CD4-positive, alpha-beta T cell treated with Interleukin-10 for 1 hour (primary cell): Measurements from ENCODE around the gene DGCR2.
"Not testable (repeated sequence)": the region's sequence is repeated elsewhere in the genome, so short reads cannot be mapped to it uniquely, and the experiment has no call there.

Experiments
- DNase-seq: peaks from one replicate; pipeline ENCODE4 v3.0.0-alpha.2; 2020

The DGCR2 gene

DNA sequence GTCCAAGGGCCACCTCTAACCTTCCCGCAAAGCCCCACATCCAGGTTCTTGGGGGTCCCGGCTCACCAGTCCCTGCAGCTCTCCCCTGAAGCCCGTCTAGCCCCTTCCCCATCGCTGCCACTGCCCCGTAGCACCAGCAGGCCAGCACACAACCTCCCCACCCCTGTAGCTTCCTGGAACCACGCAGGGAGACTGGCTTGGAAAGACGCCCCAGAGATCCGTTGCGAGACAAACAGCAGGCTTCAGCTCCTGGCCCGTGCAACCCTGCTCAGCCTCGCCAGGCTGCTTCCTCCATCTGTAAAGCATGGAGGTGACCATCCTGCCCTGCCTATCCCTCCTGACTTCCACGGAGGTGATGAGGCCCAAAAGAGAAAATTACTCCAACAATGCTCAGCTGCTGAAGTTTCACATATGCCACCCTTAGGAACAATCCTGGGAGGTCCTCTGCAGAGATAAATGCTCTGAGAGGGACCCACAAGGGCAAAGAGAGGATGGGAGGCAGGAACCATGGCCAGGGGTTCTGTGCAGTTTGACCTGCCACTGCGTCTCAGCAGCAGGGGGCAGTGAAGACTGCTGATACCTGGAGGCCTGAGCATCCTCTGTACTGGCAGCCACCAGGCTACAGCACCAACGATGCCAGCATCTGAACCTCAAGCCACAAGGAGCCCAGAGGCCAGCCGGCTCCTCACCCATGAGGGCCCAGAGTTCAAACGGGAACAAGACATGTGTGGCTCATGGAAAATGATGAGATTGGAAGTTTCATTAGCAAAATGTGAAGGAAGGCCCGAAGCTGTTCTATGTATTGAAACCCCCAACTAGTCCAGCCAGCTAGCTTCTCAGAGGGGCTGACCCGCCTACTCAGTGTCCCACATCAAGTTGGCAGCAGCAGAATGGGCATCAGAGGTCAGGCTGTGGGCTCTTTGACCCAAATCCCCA is 16.1 kb downstream of the DGCR2 start:
- DNase-seq, result peak; percentile 63

DNA sequence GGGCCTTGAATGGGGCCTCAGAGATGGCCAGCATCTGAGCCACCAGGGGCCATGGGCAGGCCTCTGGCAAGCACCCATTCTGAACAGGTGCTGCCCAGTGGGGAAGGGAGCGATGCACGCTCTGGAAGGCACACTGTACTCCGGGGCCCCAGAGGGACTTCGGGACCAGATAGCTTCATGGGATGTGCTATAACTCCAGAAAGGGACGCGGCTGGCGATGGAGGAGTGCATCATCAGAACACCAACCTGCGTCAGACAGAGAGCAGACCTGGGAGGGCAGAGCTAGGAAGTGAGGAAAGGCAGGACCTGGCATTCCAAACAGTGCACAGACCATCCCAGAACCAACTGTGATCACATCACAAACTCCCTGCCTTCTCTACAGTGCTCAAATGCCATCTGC is 16.8 kb downstream of the DGCR2 start:
- no peak for DNase-seq

GRCh38 chr22:19103880-19104821 is 18.1 kb downstream of the DGCR2 start:
- DNase-seq, result no peak

DNA sequence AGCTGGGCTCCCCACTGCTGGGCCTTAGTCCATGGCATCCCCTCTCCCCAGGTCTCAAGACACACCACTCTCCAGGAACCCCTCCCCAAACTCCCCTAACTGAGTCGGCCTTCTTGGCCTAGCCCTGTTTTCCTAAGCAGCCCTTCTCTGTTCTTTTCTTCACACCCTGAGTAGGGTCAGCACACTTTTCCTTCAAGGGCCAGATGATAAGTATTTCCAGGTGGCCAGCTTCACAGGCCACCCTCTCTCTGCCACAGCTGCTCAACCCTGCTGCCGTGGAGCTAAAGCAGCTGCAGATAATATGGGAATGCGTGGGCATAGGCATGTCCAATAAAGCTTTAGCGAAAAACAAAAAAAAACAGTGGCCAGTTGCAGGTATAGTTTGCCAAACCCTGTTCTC is 24.1 kb downstream of the DGCR2 start:
- DNase-seq, result no peak

DNA sequence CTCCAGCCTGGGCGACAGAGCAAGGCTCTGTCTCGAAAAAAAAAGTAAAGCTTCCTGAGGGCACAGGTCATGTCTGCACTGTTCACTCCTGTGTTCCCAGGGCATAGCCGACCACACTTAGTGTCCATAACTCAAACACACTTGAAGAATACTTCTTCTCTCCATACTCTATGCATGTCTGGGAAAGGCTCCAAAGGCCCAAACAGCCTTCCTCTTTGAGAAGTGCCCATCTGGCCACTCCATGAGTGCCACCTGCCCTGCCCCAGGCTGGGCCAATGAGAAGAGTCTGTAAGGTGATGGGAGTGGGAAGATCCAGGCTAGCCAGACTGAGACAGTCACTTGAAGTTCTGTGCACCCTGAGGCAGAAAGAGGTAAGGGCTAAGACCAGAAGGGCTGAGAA is 24.7 kb downstream of the DGCR2 start:
- DNase-seq, result no peak

GRCh38 chr22:19096555-19096954 is 25.7 kb downstream of the DGCR2 start:
- no peak for DNase-seq

DNA sequence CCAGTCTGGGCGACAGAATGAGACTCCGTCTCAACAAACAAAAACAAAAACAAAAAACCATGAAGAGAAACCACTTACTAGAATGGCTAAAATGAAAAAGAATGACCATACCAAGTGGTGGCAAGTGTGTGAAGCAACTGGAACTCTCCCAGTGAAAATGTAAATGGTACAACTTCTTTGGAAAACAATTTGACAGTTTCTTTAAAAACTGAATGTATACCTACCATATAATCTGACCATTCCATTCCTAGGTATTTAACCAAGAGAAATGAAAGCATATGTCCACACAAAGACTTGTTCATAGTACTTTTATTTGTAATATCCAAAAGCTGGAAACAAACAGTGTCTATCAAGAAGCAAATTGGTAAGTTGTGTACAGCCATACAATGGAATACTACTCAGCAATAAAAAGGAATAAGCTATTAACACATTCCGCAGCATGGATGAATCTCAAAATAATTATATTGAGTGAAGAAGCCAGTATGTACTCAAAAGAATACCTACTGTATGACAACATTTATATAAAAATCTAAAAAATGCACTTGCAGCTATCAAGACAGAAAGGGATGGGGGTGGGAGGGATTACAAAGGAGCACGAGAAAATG is 27.7 kb downstream of the DGCR2 start:
- DNase-seq, result no peak

- DNase-seq, result no peak
Measured at GRCh38 chr22:19092725-19093124, 29.5 kb downstream of the DGCR2 start.

DNA sequence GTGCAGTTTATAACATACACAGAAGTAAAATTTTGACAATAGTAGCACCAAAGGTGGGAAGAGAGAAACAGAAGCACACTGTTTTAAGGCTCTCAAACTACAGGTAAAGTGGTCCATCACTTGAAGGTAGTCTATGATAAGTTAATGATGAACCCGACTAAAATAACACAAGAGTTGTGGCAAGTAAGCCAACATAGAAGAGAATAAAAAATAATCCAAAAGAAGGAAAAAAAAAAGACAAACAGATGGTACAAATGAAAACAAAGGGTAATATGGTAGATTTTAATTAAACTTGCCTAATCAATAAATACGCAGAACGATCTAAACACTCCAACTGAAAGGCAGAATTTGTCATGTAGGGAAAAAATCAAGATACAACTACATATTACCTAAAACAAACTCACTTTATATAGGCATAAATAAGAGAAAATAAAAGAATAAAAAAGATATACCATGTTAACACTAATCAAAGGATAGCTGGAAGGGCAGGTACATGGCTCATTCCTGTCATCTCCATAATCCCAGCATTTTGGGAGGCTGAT is 31.6 kb downstream of the DGCR2 start:
- DNase-seq, result no peak

DNA sequence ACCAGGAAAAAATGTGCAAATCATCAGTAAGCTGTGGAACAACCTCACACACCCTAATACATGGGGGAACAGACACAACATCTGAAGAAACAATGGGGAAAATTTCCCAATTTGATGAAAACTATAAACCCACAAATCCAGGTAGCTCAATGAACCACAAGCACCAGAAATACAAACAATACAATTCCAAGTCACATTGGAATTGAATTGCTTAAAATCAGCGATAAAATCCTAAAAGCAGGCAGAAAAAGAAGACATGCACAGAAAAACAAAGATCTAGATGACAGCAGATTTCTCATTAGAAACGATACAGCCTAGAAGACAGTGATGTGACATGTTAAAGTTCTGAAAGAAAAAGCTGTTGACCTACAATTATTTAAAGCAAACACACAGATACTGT is 32.0 kb downstream of the DGCR2 start:
- no peak for DNase-seq

- no peak for DNase-seq
Measured at GRCh38 chr22:19088866-19089595, 33.2 kb downstream of the DGCR2 start.

DNA sequence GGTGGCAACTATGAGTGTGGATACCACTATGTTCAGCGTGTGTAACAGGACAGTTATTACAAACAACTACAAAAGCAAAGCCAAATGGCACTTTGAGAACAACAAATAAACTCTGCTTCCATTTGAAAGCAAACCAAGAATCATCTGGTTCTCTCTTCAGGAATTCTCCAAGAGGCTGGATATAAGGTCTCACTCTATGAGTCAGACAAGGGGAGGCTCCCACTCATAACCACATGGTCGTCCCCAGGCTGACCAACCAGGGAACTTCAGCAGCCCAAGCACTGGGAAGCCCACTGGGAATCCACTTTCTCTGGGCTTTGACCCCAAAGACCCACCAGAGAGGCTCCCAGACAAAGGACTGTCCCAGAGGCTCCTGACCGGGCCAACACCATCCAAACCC is 35.3 kb downstream of the DGCR2 start:
- DNase-seq, result no peak

DNA sequence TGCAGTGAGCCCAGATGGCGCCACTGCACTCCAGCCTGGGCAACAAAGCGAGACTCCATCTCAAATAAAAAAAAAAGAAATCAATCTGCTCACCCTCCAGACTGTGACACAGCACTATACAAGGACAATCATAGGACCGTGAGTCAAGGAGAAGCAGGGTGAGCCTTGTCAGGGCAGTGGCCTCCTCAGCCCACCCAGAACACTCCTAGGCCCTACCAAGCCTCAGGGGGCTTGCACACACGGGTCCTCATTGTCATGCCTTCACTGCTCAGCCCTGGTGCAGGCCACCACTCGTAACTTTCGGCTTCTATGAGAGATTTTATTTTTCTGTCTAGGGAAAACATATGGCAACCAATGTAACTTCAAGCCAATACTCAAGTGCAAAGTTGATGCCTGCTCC is 35.8 kb downstream of the DGCR2 start:
- no peak for DNase-seq

DNA sequence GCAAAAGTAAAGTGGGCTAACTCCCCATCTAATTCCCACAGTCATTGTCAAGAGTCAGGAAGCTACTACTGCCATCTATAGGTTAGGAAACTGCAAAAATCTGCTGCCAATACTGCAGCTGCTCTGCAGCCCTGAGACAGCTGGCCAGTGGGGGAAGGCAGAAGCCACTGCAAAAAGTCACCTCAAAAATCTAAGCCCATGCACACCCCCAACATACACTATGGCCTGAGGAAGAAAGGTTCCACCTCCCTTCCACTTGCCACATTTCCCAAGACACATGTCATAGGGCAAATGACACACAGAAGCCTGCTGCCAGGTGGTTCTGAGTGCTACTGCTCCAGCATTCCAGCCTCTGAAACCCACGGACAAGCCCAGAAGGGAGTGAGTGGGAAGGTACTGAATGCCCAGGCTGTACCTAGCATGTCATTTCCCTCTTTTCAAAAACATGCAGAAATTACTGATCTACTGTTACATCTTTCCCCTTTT is 36.9 kb downstream of the DGCR2 start:
- no peak for DNase-seq

DNA sequence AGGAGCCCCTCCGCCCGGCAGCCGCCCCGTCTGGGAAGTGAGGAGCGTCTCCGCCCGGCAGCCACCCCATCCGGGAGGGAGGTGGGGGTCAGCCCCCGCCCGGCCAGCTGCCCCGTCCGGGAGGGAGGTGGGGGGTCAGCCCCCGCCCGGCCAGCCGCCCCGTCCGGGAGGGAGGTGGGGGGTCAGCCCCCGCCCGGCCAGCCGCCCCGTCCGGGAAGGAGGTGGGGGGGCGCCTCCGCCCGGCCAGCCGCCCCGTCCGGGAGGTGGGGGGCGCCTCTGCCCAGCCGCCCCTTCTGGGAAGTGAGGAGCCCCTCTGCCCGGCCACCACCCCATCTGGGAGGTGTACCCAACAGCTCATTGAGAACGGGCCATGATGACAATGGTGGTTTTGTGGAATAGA is 37.6 kb downstream of the DGCR2 start:
- not testable (repeated sequence) for DNase-seq

DNA sequence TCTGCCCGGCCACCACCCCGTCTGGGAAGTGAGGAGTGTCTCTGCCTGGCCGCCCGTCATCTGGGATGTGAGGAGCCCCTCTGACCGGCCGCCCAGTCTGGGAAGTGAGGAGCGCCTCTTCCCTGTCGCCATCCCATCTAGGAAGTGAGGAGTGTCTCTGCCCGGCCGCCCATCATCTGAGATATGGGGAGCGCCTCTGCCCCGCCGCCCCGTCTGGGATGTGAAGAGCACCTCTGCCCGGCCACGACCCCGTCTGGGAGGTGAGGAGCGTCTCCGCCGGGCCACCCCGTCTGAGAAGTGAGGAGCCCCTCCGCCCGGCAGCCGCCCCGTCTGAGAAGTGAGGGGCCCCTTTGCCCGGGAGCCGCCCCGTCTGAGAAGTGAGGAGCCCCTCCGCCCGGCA is 38.1 kb downstream of the DGCR2 start:
- not testable (repeated sequence) for DNase-seq

- no peak for DNase-seq
Measured at GRCh38 chr22:19082793-19083192, 39.4 kb downstream of the DGCR2 start.

DNA sequence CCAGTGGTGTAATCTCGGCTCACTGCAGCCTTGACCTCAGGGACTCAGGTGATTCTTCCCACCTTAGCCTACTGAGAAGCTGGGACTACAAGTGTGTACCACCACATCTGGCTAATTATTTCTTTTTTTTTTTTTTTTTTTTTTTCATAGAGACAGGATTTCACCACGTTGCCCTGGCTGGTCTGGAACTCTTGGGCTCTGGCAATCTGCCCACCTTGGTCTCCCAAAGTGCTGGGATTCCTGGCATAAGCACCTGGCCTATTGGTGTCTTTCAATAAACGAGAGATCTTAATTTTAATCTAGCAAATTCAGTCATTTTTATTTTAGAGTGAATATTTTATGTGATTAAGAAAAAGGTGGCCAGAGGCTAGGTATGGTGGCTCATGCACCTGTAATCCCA is 40.1 kb downstream of the DGCR2 start:
- no peak for DNase-seq

- DNase-seq, result no peak
Measured at GRCh38 chr22:19081351-19081750, 40.9 kb downstream of the DGCR2 start.

DNA sequence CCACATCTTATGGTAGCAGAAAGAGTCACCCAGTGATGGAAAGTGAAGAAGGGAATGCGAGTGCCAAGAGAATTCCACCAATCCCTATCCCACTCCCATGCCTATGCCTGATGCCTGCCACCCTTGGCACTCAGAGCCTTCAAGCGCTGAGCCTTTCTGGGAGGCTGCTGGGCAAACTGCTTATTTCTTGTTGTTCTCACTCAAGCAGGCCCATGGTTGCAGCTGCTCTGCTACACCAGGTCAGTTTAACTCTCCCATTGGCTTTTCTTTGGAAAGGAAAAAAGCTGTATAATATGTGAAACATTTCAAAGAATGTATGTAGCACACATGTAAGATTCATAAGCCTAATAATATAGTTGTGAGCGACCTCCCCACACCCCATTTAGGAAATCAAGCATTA is 41.4 kb downstream of the DGCR2 start:
- DNase-seq, result no peak

- no peak for DNase-seq
Measured at GRCh38 chr22:19079691-19080090, 42.5 kb downstream of the DGCR2 start.

DNA sequence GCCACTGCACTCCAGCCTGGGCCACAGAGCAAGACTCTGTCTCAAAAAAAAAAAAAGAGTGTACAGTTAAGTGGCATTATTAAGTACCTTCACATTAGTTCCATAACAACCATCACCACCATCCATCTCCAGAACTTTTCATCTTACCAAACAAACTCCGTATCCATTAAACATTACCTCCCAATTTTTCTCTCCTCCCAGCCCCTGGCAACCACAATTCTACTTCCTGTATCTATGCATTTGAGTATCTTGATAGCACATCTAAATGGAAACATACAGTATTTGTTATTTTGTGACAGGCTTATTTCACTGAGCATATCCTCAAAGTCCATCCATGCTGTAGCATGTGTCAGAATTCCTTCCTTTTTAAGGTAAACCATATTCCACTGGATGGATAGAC is 46.8 kb downstream of the DGCR2 start:
- DNase-seq, result no peak
